ENCODE measurements around the gene LPAR3. TPM values are rescaled to one million over a fixed set of nuclear protein-coding genes. Genes with fewer than 3 reads are reported as not detected.

LPAR3 gene
- total and polyA plus RNA-seq, 2 experiments from 2014 or later, result 10.4 to 36.9 TPM

- peaks cover 6% of the 10 kb centered on the region; the same call in 1 of the 3 replicates for H3K4me1 Mint-ChIP-seq
- no peaks in the 10 kb centered on the region for H4K20me1 ChIP-seq (replicated peaks; ENCODE audit: insufficient read depth)
- no peaks in the 10 kb centered on the region for H3K27me3 ChIP-seq (ENCODE audit: insufficient read depth)
- peaks cover 6% of the 10 kb centered on the region for H3K27me3 Mint-ChIP-seq (ENCODE audit: insufficient read depth, low read depth, poor library complexity)
- H3K4me2 ChIP-seq, result no peak overlapping the region
- no peak for TF ChIP-seq NANOG (IDR thresholded peaks at IDR 0.05; ENCODE audit: borderline replicate concordance)
- TF ChIP-seq STAT1 (IDR thresholded peaks at IDR 0.05; ENCODE audit: unreplicated experiment), result no peak
- TF ChIP-seq CTCF (conservative IDR thresholded peaks at IDR 0.05; ENCODE audit: low read depth in 2 of 2), result no peak
- no peak for TF ChIP-seq EZH2phosphoT487 (IDR thresholded peaks at IDR 0.05; ENCODE audit: unreplicated experiment)
- no peak for TF ChIP-seq ZNF331 (CRISPR knock-in tag; IDR thresholded peaks at IDR 0.05; ENCODE audit: low read depth)
- TF ChIP-seq POLR2AphosphoS5 (IDR thresholded peaks at IDR 0.05; ENCODE audit: low read depth), result no peak
- no peak for TF ChIP-seq ZNF114 (CRISPR knock-in tag; IDR thresholded peaks at IDR 0.05)
- TF ChIP-seq, protein P1, sequence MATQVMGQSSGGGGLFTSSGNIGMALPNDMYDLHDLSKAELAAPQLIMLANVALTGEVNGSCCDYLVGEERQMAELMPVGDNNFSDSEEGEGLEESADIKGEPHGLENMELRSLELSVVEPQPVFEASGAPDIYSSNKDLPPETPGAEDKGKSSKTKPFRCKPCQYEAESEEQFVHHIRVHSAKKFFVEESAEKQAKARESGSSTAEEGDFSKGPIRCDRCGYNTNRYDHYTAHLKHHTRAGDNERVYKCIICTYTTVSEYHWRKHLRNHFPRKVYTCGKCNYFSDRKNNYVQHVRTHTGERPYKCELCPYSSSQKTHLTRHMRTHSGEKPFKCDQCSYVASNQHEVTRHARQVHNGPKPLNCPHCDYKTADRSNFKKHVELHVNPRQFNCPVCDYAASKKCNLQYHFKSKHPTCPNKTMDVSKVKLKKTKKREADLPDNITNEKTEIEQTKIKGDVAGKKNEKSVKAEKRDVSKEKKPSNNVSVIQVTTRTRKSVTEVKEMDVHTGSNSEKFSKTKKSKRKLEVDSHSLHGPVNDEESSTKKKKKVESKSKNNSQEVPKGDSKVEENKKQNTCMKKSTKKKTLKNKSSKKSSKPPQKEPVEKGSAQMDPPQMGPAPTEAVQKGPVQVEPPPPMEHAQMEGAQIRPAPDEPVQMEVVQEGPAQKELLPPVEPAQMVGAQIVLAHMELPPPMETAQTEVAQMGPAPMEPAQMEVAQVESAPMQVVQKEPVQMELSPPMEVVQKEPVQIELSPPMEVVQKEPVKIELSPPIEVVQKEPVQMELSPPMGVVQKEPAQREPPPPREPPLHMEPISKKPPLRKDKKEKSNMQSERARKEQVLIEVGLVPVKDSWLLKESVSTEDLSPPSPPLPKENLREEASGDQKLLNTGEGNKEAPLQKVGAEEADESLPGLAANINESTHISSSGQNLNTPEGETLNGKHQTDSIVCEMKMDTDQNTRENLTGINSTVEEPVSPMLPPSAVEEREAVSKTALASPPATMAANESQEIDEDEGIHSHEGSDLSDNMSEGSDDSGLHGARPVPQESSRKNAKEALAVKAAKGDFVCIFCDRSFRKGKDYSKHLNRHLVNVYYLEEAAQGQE (IDR thresholded peaks at IDR 0.05; ENCODE audit: unreplicated experiment), result no peak
- no peak for TF ChIP-seq EZH2 (IDR thresholded peaks at IDR 0.05; ENCODE audit: low read depth, unreplicated experiment)
- no peaks in the 10 kb centered on the region for H3K36me3 Mint-ChIP-seq (ENCODE audit: low read depth)
- H3K4me3 Mint-ChIP-seq, result no peak overlapping the region
- no peak overlapping the region for H3K4me3 ChIP-seq
- no peaks in the 10 kb centered on the region for H3K36me3 ChIP-seq (ENCODE audit: insufficient read depth)
- H3F3A ChIP-seq (replicated peaks; ENCODE audit: low read depth), result no peaks in the 10 kb centered on the region
- no peak overlapping the region for H3K27ac ChIP-seq (ENCODE audit: low read depth)
- peaks cover 3% of the 10 kb centered on the region; the same call in 1 of the 2 replicates for H3K9me2 ChIP-seq (ENCODE audit: insufficient read depth)
- H3K27ac Mint-ChIP-seq, result no peak overlapping the region
- peaks cover 7% of the 10 kb centered on the region; the same call in 1 of the 3 replicates for H3K9me3 Mint-ChIP-seq
- H2AFZ ChIP-seq, result no peak overlapping the region
- DNase-seq (ENCODE audit: low spot score) (no peak), ATAC-seq (no peak)
- no peaks in the 10 kb centered on the region; the same call in 1 of the 2 replicates for H3K4me1 ChIP-seq (ENCODE audit: insufficient read depth)
- H3K79me2 ChIP-seq (replicated peaks; ENCODE audit: insufficient read depth), result no peaks in the 10 kb centered on the region
These were observed 119.0 kb downstream of the LPAR3 start for GRCh38 chr1:84773933-84774497.

- no peak overlapping the region for H3K4me3 ChIP-seq
- Mint-ChIP-seq H3K4me3 (no peak overlapping the region), H3K4me1 (peaks cover 6% of the 10 kb centered on the region; the same call in 1 of the 3 replicates), H3K27me3 (ENCODE audit: insufficient read depth, low read depth, poor library complexity) (peaks cover 6% of the 10 kb centered on the region), H3K27ac (no peak overlapping the region), H3K36me3 (ENCODE audit: low read depth) (no peaks in the 10 kb centered on the region), H3K9me3 (0 out of 3 replicates have a peak, but pooled peaks cover under 1% of the 10 kb centered on the region)
- H3K36me3 ChIP-seq (ENCODE audit: insufficient read depth), result no peaks in the 10 kb centered on the region
- no peaks in the 10 kb centered on the region for H3F3A ChIP-seq (replicated peaks; ENCODE audit: low read depth)
- H2AFZ ChIP-seq, result no peak overlapping the region
- H3K4me2 ChIP-seq, result no peak overlapping the region
- TF ChIP-seq JUNB (IDR thresholded peaks at IDR 0.05; ENCODE audit: unreplicated experiment), result no peak
- TF ChIP-seq NANOG (IDR thresholded peaks at IDR 0.05; ENCODE audit: borderline replicate concordance), result no peak
- H4K20me1 ChIP-seq (replicated peaks; ENCODE audit: insufficient read depth), result no peaks in the 10 kb centered on the region
- no peaks in the 10 kb centered on the region; the same call in 1 of the 2 replicates for H3K4me1 ChIP-seq (ENCODE audit: insufficient read depth)
- peaks cover 3% of the 10 kb centered on the region; the same call in 1 of the 2 replicates for H3K9me2 ChIP-seq (ENCODE audit: insufficient read depth)
- ATAC-seq (no peak), DNase-seq (ENCODE audit: low spot score) (no peak)
- H3K27me3 ChIP-seq (ENCODE audit: insufficient read depth), result no peaks in the 10 kb centered on the region
- no peak overlapping the region for H3K27ac ChIP-seq (ENCODE audit: low read depth)
- H3K79me2 ChIP-seq (replicated peaks; ENCODE audit: insufficient read depth), result no peaks in the 10 kb centered on the region
These were observed 119.8 kb downstream of the LPAR3 start for GRCh38 chr1:84773195-84773594.

Data from GM23338 (cell line).